GM19467 (cell line): ENCODE measurements around the gene CNN1.
A peak's percentile ranks its signal among the peaks of the same experiment; 100 is the strongest.

Experiments
- ATAC-seq: cut with Tn5 transposase; IDR thresholded peaks from one replicate; pipeline ENCODE4 v1.9.1; 2021; ENCODE audit warnings: mild to moderate bottlenecking, moderate library complexity; ENCODE audit not compliant: unreplicated experiment

Gene CNN1

DNA sequence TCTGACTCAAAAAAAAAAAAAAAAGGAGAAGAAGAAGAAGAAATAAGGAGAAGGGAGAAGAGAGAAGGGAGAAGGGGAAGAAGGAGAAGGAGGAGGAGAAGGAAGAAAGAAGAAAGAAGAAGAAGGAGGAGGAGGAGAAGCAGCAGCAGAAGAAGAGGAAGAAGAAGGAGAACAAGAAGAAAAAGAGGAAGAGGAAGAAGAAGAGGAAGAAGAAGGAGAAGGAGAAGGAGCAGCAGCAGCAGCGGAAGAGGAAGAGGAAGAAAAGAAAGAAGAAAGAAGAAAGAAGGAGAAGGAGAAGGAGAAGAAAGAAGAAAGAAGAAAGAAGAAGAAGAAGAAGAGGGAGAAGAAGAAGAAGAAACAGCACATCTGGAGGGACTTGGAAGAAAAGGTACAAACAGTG, 4.1 kb upstream of the CNN1 start:
- no peak for ATAC-seq

DNA sequence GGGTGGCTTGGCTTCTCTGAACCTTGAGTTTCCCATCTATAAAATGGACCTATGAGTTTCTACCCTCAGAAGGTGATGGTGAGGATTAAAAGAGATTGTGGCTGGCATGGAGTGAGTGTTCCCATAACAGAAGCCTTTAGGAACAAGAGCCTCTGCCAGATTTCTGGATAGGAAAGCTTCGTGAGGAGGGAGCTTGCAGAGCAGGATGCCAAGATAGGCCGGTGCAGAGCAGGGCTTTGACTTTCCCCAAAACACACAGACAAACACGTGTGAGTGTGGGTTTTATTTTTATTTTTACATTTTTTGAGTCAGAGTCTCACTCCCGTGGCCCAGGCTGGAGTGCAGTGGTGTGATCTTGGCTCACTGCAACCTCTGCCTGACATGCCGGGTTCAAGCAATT, 3.7 kb upstream of the CNN1 start:
- ATAC-seq: no peak

- ATAC-seq: peak; percentile 73
Observed at GRCh38 chr19:11535792-11536595, 2.7 kb upstream of the CNN1 start.

- ATAC-seq: no peak
Observed at GRCh38 chr19:11539495-11540365, 1.1 kb downstream of the CNN1 start.

DNA sequence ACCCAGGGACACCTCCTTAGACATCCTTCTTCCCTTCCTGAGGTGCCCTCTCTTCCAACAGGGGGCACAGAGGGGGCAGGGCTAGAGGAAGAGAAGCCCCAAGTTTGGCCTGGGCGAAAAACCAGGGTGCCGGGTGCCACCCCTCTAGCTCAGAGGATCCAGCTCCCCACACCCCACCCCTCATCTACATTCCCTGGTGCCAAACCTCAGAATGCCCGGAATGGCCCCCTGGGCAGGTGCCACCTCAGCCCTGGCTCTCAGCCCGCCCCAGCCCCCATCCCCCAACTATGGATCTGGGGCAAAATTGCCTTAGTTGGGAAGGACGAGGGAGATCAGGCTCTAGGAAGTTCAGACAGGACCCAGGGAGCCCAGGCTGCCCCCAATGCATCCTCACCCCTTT, 2.0 kb downstream of the CNN1 start:
- ATAC-seq: no peak

DNA sequence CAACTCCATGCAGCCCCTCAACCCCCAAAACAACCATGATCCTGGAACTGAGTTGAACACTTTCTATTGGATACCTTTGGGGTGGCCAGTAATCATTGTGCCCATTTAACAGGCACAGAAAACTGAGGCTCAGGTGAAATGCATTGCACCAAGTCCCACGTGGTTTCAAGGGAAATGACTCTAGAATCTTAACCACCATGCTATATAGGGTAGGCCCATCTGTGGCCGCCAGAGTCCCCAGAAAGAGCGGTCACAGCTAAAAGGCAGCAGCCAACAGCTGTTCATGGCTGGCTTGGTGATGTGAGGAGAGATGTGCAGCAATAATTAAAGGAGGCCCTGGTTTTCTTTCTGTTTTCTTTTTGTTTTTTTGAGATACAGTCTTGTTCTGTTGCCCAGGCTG, 2.6 kb downstream of the CNN1 start:
- no peak for ATAC-seq

- ATAC-seq: no peak
Observed at GRCh38 chr19:11547929-11548700, 9.5 kb downstream of the CNN1 start.

DNA sequence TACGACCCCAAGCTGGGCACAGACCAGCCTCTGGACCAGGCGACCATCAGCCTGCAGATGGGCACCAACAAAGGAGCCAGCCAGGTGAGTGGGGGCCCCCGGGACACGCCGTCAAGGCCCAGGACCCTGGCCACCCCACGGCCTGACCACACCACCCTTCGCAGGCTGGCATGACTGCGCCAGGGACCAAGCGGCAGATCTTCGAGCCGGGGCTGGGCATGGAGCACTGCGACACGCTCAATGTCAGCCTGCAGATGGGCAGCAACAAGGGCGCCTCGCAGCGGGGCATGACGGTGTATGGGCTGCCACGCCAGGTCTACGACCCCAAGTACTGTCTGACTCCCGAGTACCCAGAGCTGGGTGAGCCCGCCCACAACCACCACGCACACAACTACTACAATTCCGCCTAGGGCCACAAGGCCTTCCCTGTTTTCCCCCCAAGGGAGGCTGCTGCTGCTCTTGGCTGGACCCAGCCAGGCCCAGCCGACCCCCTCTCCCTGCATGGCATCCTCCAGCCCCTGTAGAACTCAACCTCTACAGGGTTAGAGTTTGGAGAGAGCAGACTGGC, 10.8 kb downstream of the CNN1 start:
- no peak for ATAC-seq

DNA sequence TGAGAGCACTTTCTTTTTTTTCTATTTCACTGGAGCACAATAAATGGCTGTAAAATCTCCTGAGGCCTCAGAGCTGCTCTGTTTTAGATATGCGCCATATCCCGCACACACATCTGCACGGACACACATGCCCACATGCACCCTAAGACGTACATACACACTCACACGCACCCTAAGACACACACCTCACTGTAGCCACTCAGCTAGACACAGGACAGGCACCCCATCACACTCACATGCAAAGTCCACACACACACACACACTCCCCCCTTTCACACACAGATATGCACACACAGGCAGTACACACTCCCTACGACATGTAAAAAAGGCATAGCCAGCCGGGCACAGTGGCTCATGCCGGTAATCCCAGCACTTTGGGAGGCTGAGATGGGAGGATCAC, 11.6 kb downstream of the CNN1 start:
- no peak for ATAC-seq

- no peak for ATAC-seq
Observed at GRCh38 chr19:11551603-11552235, 13.1 kb downstream of the CNN1 start.

DNA sequence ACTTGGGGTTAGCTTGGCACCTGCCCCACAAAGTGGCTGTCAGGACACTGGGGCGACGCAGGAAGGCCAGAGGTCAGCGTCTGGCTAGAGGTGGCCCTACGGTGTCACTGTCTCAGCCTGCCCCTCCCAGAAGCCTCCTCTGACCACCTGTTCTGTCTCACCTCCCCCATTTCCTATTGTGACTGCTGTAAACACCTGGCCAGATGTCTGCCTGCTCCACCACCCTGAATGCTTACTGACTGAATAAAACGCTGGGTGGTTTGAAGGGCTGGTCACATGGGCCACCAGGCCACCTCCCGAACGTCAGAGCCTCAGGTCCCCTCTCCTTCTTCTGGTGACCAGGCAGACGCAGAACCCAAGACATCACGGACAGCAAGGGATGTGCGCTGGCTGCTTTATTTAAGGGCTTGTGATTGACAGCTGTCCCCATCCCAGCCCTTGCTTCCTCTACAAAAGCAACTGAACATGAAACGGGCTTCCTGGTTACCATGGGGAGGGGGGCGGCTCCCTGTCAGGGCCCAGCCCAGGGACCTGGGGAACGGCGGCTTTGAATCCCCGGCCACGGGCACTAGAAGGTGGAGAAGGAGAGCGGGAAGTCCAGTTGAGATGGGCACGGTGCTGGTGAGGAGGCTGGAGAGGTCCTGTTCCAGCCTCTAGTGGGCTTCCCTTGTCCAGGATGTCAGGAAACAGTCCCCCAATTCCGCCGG, 14.2 kb downstream of the CNN1 start:
- ATAC-seq: no peak

GRCh38 chr19:11554160-11554559, 15.5 kb downstream of the CNN1 start:
- no peak for ATAC-seq

GRCh38 chr19:11555246-11555645, 16.6 kb downstream of the CNN1 start:
- no peak for ATAC-seq

DNA sequence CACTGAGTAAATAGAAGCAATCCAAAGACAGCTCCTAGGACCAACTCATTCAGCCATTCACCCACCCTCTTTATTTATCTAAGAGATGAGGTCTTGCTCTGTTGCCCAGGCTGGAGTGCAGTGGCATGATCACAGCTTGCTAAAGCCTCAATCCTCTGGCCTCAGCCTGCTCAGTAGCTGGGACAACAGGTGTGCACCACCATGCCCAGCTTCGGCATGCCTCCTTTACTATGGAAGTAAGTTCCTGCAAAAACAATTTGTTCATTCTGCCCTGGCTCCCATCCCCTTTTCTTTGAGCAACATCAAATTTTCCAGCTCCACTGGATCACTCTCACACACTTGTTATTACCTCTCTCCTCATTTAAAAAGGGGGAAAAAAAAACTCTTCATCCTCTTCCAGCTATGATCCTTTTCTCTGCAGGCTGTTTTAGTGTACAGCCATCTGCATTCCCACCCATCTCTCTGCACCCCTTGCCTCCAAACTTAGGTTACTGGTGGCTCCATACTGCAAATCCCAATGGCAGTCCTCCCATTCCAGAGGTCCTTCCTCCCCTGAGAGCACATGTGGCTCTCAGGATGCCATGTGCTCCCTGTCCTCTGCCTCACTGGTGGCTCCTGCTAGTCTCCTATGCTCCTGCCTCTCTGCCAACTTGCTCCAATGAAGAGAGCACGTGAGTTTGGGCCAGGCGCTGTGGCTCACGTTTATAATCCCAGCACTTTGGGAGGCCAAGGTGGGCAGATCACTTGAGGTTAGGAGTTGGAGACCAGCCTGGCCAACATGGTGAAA, 18.2 kb downstream of the CNN1 start:
- no peak for ATAC-seq

GRCh38 chr19:11558881-11559828, 20.5 kb downstream of the CNN1 start, which contains the start of gene ELOF1:
ELOF1 (minus strand) TSS chr19:11559230; CDS start chr19:11554347, 4,883 bp downstream.
- peak; percentile 72 for ATAC-seq

- peak; percentile 36 for ATAC-seq
Observed at GRCh38 chr19:11560404-11561051, 21.9 kb downstream of the CNN1 start.

- ATAC-seq: no peak
Observed at GRCh38 chr19:11563532-11563931, 24.9 kb downstream of the CNN1 start.
